Esophagus mucosa (tissue), 1 donor: ENCODE results near the gene TNC. TPM values are rescaled to one million over a fixed set of nuclear protein-coding genes. Genes with fewer than 3 reads are reported as not detected.

Source experiments
- total RNA-seq: library from RNA; stranded (reverse); gene quantifications from one replicate; pipeline ENCODE4 v1.2.4, GENCODE V29; 2023
- donor health status: DM: yes; HTN: yes; CAD: no.

The TNC gene
- total RNA-seq, 1 donor from 2014 or later, result 56.6 TPM

Other genes with a start within 250 kb of the TNC start
- gene TNFSF8, start 187.6 kb downstream of the TNC start, total RNA-seq, result 0.20 TPM